ENCODE data around the gene CYP2U1. TPM values are rescaled to one million over a fixed set of nuclear protein-coding genes. Genes with fewer than 3 reads are reported as not detected.

CYP2U1 gene
- total RNA-seq, 2 donors from 2014 or later: 8.0 to 13.5 TPM

DNA sequence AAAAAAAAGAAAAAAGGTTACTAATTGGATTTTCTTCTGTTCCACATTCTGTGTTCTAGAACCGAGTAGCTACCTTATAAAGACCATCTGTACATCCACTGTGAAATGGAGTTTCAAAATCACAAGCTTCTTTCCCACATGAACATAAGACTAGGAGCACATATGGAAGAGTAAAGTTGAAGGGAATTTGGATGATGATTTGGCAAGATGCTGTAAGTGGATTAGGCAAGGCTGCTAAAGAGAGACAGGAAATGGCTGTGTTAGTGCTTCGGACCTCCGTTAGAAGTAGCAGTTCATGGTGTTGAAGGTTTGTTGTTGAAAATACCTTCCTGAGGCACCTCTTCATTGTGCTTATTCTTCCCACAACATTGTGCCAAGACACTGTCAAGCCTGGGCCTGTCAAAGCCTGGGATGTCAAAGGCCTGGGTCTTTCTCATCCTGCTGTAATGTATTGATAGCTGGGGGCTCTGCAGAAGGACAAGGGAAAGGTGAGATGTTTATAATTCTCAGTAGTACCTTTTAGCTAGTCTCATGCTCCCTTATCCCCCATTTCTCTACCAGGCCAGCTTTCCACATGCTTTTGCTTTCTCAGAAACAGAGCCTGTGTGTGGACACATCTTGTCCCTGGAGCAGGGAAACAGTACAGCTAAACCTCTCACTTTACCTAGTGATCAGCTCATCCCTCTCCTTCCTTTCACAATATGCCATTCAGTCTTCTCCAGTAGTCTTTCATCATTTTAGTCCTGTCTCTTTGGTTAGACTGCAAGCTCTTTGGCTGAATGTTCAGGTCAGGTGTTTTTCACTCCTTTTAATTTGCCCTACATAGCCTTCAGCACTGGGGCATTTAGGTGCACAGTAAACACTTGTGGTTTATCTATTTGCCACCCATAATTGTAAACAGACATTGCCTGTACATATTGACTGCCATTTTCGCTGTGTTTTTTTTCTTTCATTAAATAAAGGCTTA is 37.9 kb upstream of the CYP2U1 start:
- DNase-seq (ENCODE audit: low spot score): no peak
- Histone ChIP-seq H3K27me3 (replicated peaks; ENCODE audit: insufficient read depth) (no peaks in the 10 kb centered on the region), H3K4me3 (no peak overlapping the region), H3K36me3 (no peaks in the 10 kb centered on the region), H3K9me3 (no peaks in the 10 kb centered on the region), H3K27ac (peak overlapping the region in 1 of 2 donors; percentile 43), H3K4me1 (replicated peaks) (peaks cover 10% of the 10 kb centered on the region)
- 69% methylated on average over 4 of the region's 4 CpGs for WGBS
- intact Hi-C loops (cut with DNase I): no loop called here
- no peak for TF ChIP-seq POLR2AphosphoS5 (IDR thresholded peaks at IDR 0.05)
- TF ChIP-seq POLR2A (IDR thresholded peaks at IDR 0.05): no peak
- TF ChIP-seq, protein P1, sequence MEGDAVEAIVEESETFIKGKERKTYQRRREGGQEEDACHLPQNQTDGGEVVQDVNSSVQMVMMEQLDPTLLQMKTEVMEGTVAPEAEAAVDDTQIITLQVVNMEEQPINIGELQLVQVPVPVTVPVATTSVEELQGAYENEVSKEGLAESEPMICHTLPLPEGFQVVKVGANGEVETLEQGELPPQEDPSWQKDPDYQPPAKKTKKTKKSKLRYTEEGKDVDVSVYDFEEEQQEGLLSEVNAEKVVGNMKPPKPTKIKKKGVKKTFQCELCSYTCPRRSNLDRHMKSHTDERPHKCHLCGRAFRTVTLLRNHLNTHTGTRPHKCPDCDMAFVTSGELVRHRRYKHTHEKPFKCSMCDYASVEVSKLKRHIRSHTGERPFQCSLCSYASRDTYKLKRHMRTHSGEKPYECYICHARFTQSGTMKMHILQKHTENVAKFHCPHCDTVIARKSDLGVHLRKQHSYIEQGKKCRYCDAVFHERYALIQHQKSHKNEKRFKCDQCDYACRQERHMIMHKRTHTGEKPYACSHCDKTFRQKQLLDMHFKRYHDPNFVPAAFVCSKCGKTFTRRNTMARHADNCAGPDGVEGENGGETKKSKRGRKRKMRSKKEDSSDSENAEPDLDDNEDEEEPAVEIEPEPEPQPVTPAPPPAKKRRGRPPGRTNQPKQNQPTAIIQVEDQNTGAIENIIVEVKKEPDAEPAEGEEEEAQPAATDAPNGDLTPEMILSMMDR (IDR thresholded peaks at IDR 0.05): no peak

DNA sequence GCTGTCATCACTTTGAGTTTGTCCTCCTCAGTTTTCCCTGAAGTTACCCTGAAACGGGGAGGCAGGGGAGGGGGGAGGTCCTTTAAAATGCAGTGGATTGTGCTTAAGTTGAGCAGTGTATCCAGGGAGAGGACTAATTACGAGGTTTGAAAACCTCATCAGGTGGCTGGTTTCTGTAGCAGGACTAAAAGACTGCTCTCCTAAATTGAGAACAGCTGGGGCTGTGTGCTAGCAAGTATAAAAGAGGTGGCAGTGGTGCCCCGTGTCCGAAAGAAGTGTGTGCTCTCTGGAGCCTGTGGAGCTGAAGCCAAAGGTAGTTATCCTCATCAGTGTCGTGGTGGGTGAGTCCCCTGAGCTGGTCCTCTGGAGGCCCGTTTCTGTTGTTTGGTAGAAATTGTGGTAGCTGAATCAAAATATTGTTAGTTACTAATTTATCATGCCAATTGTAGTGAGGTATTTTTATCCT is 37.2 kb upstream of the CYP2U1 start:
- H3K4me1 ChIP-seq (replicated peaks): peaks cover 10% of the 10 kb centered on the region
- no peaks in the 10 kb centered on the region for H3K27me3 ChIP-seq (replicated peaks; ENCODE audit: insufficient read depth)
- no peaks in the 10 kb centered on the region for H3K9me3 ChIP-seq
- intact Hi-C loops (cut with DNase I): no loop called here
- no peaks in the 10 kb centered on the region for H3K36me3 ChIP-seq
- TF ChIP-seq, protein P1 (IDR thresholded peaks at IDR 0.05): no peak
- TF ChIP-seq POLR2AphosphoS5 (IDR thresholded peaks at IDR 0.05) (no peak), POLR2A (IDR thresholded peaks at IDR 0.05) (no peak)
- H3K27ac ChIP-seq: peak overlapping the region in 1 of 2 donors; percentile 43
- DNase-seq (ENCODE audit: low spot score): no peak
- H3K4me3 ChIP-seq: no peak overlapping the region
- 70% methylated on average over 6 of the region's 6 CpGs for WGBS

DNA sequence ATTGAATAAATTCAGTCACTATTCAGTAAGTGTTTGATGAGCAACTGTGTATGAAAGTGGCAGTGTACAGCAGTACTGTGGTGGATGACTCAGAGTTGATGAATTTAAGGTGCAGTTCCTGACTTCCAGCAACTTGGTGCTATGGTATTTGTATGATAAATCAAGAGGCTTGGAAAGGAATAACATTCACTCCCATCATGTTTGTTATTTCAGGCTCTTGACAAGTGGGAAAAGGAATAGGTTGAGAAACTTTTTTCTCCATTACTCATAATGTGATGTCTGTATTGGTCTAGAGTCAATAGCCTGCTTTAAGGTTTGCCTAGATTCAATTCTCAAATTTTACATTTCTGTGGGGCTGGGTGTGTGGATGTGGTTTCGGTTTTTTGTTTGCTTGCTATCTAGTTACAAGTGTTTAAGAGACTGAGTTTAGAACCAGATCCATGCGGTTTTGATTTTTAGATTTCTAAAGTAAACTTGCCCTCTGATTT is 35.1 kb upstream of the CYP2U1 start:
- peaks cover 10% of the 10 kb centered on the region for H3K4me1 ChIP-seq (replicated peaks)
- DNase-seq (ENCODE audit: low spot score): peak; percentile 11
- WGBS: 46% methylated on average over 2 of the region's 2 CpGs
- no peaks in the 10 kb centered on the region for H3K27me3 ChIP-seq (replicated peaks; ENCODE audit: insufficient read depth)
- no peak overlapping the region for H3K4me3 ChIP-seq
- no peaks in the 10 kb centered on the region for H3K36me3 ChIP-seq
- peak overlapping the region; percentile 56 to 69 for H3K27ac ChIP-seq
- peak; percentile 19 for TF ChIP-seq POLR2AphosphoS5 (IDR thresholded peaks at IDR 0.05)
- TF ChIP-seq POLR2A (IDR thresholded peaks at IDR 0.05): no peak
- intact Hi-C loops (cut with DNase I): no loop called here
- no peaks in the 10 kb centered on the region for H3K9me3 ChIP-seq

DNA sequence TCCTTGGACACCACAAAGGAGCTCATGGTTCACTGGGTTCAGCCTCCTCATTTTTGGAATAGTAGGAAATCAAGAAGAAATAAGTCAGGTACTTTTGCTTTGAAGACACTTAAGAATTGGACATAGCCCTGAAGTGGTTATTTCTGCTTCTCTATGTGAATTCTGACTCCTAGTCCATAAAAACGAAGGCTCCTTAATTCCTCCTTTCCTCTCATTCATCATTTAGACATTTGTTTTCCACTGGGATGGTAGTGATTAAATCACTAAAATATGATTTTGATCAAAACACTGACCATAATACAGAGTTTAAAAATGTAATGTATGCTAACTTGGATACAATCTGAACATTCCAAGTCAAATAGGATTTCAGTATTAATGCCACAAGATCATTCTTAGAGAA is 34.7 kb upstream of the CYP2U1 start:
- Histone ChIP-seq H3K9me3 (no peaks in the 10 kb centered on the region), H3K36me3 (no peaks in the 10 kb centered on the region), H3K27me3 (replicated peaks; ENCODE audit: insufficient read depth) (no peaks in the 10 kb centered on the region), H3K27ac (peak overlapping the region; percentile 56 to 69), H3K4me3 (no peak overlapping the region), H3K4me1 (replicated peaks) (peaks cover 10% of the 10 kb centered on the region)
- intact Hi-C loops (cut with DNase I): no loop called here
- no peak for TF ChIP-seq POLR2A (IDR thresholded peaks at IDR 0.05)
- TF ChIP-seq POLR2AphosphoS5 (IDR thresholded peaks at IDR 0.05): no peak
- TF ChIP-seq, protein P1 (IDR thresholded peaks at IDR 0.05): no peak
- DNase-seq (ENCODE audit: low spot score): no peak
- 17% methylated on average over 1 of the region's 1 CpG for WGBS

DNA sequence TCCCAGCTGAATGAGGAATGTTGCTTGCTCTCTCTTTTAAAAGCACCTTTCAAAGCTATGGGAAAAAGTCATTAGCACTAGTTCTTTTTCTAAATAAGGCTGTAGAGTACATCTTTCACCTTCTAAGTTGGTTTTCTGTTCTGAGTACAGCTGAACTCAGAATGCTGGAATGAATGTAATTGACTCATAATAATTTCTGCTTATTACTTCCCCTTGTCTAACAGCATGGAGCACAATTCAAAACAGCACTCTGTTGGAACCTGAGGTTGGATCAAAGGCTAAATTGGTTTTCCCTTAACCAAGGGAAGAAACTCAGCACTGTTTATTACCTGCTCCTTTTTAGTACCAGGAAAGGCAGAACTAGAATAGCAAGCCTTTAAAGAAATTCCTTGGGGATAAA is 33.5 kb upstream of the CYP2U1 start:
- TF ChIP-seq, protein P1 (IDR thresholded peaks at IDR 0.05): no peak
- TF ChIP-seq POLR2A (IDR thresholded peaks at IDR 0.05) (no peak), POLR2AphosphoS5 (IDR thresholded peaks at IDR 0.05) (no peak)
- Histone ChIP-seq H3K27me3 (replicated peaks; ENCODE audit: insufficient read depth) (no peaks in the 10 kb centered on the region), H3K9me3 (no peaks in the 10 kb centered on the region), H3K4me3 (no peak overlapping the region), H3K27ac (no peak overlapping the region), H3K4me1 (replicated peaks) (peaks cover 10% of the 10 kb centered on the region), H3K36me3 (no peaks in the 10 kb centered on the region)
- intact Hi-C loops (cut with DNase I): no loop called here
- DNase-seq (ENCODE audit: low spot score): no peak
